ENCODE measurements around the gene VWCE.

DNA sequence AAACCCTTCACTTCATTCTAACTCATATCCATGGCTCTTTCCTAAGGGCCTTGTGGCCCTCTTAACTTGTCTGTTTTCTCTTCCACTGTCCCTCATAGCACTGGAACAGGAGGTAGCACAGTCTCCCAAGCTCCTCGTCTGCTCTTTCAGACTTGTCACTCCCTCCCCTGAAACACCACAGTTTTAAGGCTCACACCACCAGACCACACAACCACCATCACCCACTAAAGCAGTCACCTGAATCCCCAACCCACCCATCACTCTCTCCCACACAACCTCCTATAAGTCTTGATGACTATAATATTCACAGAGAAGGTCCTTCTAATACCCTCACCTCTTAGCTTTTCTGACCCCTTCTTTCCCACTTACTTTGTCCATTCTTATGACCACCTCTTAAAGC is 11.1 kb upstream of the VWCE start:
- TF ChIP-seq CTCF (IDR thresholded peaks at IDR 0.05) (no peak), POLR2AphosphoS5 (IDR thresholded peaks at IDR 0.05) (no peak)

Measured in esophagus muscularis mucosa (tissue), 3 donors.